K562 (cell line): ENCODE measurements around the gene RNF6. TPM values are rescaled to one million over a fixed set of nuclear protein-coding genes. Genes with fewer than 3 reads are reported as not detected.

Source experiments
- CHD7 ChIP-seq: fragments of 200-600 bp; sonication (generic); IDR thresholded peaks from one replicate; pipeline ENCODE4 v1.6.1; 2012; ENCODE audit warnings: mild to moderate bottlenecking, low read depth, low read length, inconsistent platforms
- SNAPC5 ChIP-seq: fragments of 250-450 bp; sonication (Bioruptor Pico); IDR thresholded peaks from 2 replicates; pipeline ENCODE4 v1.8.0; 2021; ENCODE audit warnings: moderate library complexity, mild to moderate bottlenecking, inconsistent platforms
- ZBTB43 ChIP-seq: sonication (generic); formaldehyde crosslinking; IDR thresholded peaks from 2 replicates; pipeline ENCODE4 v1.8.0; 2023; ENCODE audit warnings: mild to moderate bottlenecking, missing genetic modification reagents
- ZC3H11A ChIP-seq: IDR thresholded peaks from 2 replicates; pipeline ENCODE4 v1.6.1; 2012; ENCODE audit warnings: low read depth, low read length, improper control_type of control experiment
- ZHX1 ChIP-seq: fragments of 150-350 bp; conservative IDR thresholded peaks from 2 replicates; pipeline ENCODE4 v1.6.1; 2014; ENCODE audit warnings: low read length
- ZNF217 ChIP-seq: sonication (generic); formaldehyde crosslinking; IDR thresholded peaks from 2 replicates; pipeline ENCODE4 v1.8.0; 2022; ENCODE audit warnings: mild to moderate bottlenecking, missing genetic modification reagents
- polyA plus RNA-seq, 8 experiments: library from polyadenylated mRNA; depleted of rRNA in 4 of 8; stranded (reverse) in 5 of 8; unstranded in 3 of 8; fragments of >200 nt; fragmentation: Nextera tagmentation in 2 of 8; fragmentation: Illumina TruSeq in 1 of 8; extraction: Ambion mirVana in 2 of 8; extraction: Trizol in 1 of 8; gene quantifications; 2 replicates each; pipeline versions ENCODE4 v1.2.1 to v1.2.3, GENCODE V29; 2011 to 2014; ENCODE audit warnings: inconsistent platforms in 1 of 8, missing spikeins in 1 of 8
- total RNA-seq, 7 experiments: library from RNA; depleted of rRNA in 6 of 7; stranded (reverse); fragments of >200 nt in 6 of 7; fragmentation: Illumina TruSeq in 2 of 7; extraction: Trizol in 2 of 7; gene quantifications; 2 replicates each; pipeline versions ENCODE4 v1.2.1 to v1.2.3, GENCODE V29; 2011 to 2021; ENCODE audit warnings: low replicate concordance in 1 of 7

The RNF6 gene
- total and polyA plus RNA-seq, 9 of the 15 experiments (the other 6 are each of a cell fraction or from before 2014, with no cell fraction given): 12.0 to 31.4 (median 22.3) TPM

- TF ChIP-seq CHD7 (no peak), ZNF217 (CRISPR knock-in tag) (no peak), ZBTB43 (CRISPR knock-in tag) (no peak), ZC3H11A (no peak), ZHX1 (no peak), SNAPC5 (CRISPR knock-in tag) (no peak)
Measured at GRCh38 chr13:26186995-26187394, 35.1 kb downstream of the RNF6 start (continued).
